Measurements from ENCODE around the gene EPHB3.
A peak's percentile ranks its signal among the peaks of the same experiment; 100 is the strongest.

The EPHB3 gene

GRCh38 chr3:184542577-184542976 is 19.0 kb upstream of the EPHB3 start:
- Histone ChIP-seq H3K27ac (no peak overlapping the region), H3K27me3 (ENCODE audit: insufficient read depth, low read depth, severe bottlenecking) (no peaks in the 10 kb centered on the region), H3K9me3 (ENCODE audit: severe bottlenecking) (no peaks in the 10 kb centered on the region), H3K36me3 (no peaks in the 10 kb centered on the region), H3K4me3 (ENCODE audit: low read depth, low read length) (no peak overlapping the region)
- DNase-seq = no peak
- TF ChIP-seq, protein P1, sequence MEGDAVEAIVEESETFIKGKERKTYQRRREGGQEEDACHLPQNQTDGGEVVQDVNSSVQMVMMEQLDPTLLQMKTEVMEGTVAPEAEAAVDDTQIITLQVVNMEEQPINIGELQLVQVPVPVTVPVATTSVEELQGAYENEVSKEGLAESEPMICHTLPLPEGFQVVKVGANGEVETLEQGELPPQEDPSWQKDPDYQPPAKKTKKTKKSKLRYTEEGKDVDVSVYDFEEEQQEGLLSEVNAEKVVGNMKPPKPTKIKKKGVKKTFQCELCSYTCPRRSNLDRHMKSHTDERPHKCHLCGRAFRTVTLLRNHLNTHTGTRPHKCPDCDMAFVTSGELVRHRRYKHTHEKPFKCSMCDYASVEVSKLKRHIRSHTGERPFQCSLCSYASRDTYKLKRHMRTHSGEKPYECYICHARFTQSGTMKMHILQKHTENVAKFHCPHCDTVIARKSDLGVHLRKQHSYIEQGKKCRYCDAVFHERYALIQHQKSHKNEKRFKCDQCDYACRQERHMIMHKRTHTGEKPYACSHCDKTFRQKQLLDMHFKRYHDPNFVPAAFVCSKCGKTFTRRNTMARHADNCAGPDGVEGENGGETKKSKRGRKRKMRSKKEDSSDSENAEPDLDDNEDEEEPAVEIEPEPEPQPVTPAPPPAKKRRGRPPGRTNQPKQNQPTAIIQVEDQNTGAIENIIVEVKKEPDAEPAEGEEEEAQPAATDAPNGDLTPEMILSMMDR (IDR thresholded peaks at IDR 0.05; ENCODE audit: low read depth, low read length) = no peak

DNA sequence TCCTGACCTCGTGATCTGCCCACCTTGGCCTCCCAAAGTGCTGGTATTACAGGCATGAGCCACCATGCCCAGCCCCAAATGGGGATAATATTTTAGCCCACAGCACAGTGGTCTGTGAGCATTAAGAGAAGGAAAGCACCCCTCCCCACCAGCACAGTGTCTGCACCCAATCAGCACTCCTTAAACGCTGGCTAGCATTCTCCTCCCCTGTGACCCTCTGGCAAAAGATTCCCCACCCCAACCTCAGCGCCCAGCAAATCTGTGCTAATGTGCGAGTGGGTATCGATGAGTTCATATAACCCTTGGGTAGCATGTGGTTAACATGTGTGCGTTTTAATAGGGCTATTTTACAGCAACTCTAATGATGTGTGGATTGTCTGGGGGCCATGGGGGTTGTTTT is 18.3 kb upstream of the EPHB3 start:
- TF ChIP-seq, protein P1 (IDR thresholded peaks at IDR 0.05; ENCODE audit: low read depth, low read length) = no peak
- no peaks in the 10 kb centered on the region for H3K27me3 ChIP-seq (ENCODE audit: insufficient read depth, low read depth, severe bottlenecking)
- H3K36me3 ChIP-seq = no peaks in the 10 kb centered on the region
- H3K9me3 ChIP-seq (ENCODE audit: severe bottlenecking) = no peaks in the 10 kb centered on the region
- no peak overlapping the region for H3K27ac ChIP-seq
- DNase-seq = no peak
- H3K4me3 ChIP-seq (ENCODE audit: low read depth, low read length) = no peak overlapping the region

GRCh38 chr3:184543843-184544512 is 17.6 kb upstream of the EPHB3 start:
- TF ChIP-seq, protein P1 (IDR thresholded peaks at IDR 0.05; ENCODE audit: low read depth, low read length) = peak; percentile 79
- H3K9me3 ChIP-seq (ENCODE audit: severe bottlenecking) = no peaks in the 10 kb centered on the region
- DNase-seq = peak; percentile 83
- H3K36me3 ChIP-seq = no peaks in the 10 kb centered on the region
- H3K4me3 ChIP-seq (ENCODE audit: low read depth, low read length) = no peak overlapping the region
- no peak overlapping the region for H3K27ac ChIP-seq
- H3K27me3 ChIP-seq (ENCODE audit: insufficient read depth, low read depth, severe bottlenecking) = no peaks in the 10 kb centered on the region

- no peaks in the 10 kb centered on the region for H3K9me3 ChIP-seq (ENCODE audit: severe bottlenecking)
- TF ChIP-seq, protein P1 (IDR thresholded peaks at IDR 0.05; ENCODE audit: low read depth, low read length) = no peak
- H3K36me3 ChIP-seq = no peaks in the 10 kb centered on the region
- H3K27ac ChIP-seq = no peak overlapping the region
- H3K27me3 ChIP-seq (ENCODE audit: insufficient read depth, low read depth, severe bottlenecking) = no peaks in the 10 kb centered on the region
- DNase-seq = no peak
- no peak overlapping the region for H3K4me3 ChIP-seq (ENCODE audit: low read depth, low read length)
Observed at GRCh38 chr3:184544513-184544861, 17.1 kb upstream of the EPHB3 start.

DNA sequence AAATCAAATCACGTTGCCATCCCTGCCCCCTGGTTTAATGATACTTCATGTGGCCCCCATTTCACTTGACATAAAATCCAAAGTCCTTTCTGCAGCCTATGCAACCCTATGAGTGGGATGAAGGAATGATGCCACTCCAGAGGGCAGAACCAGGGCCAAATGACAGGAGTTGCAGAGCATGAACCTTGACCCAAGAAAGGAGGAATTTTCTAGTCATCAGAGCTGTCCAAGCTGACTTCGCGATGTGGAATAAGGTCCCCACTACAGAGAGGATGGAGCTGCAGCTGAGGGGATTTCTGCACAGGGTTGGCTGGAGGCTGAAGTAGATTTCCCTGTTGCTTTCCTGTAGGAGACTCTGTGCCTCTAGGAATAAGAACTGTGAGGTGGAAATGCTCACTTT is 15.8 kb upstream of the EPHB3 start:
- no peak for DNase-seq
- Histone ChIP-seq H3K36me3 (no peaks in the 10 kb centered on the region), H3K4me3 (ENCODE audit: low read depth, low read length) (no peak overlapping the region), H3K9me3 (ENCODE audit: severe bottlenecking) (no peaks in the 10 kb centered on the region), H3K27me3 (ENCODE audit: insufficient read depth, low read depth, severe bottlenecking) (no peaks in the 10 kb centered on the region), H3K27ac (no peak overlapping the region)
- TF ChIP-seq, protein P1 (IDR thresholded peaks at IDR 0.05; ENCODE audit: low read depth, low read length) = no peak

DNA sequence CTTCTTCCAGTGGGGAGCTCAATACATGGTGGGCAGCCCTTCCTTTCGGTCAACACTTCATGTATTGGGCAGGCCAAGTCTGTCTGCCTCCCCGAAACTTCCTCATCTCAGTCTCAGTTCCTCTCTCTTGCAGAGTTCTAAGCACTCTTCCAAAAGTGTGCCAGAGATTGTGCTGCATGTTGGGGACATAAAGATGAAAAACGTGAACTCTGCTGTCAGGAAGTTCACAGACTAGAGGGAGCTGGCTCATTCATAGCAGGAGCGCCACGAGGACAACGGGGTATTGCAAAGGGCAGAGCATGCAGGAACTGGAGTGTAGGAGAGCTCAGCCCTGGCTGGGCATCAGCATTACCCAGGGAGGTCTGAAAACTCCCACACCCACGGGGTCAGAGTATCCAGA is 15.3 kb upstream of the EPHB3 start:
- Histone ChIP-seq H3K27ac (no peak overlapping the region), H3K9me3 (ENCODE audit: severe bottlenecking) (no peaks in the 10 kb centered on the region), H3K27me3 (ENCODE audit: insufficient read depth, low read depth, severe bottlenecking) (no peaks in the 10 kb centered on the region), H3K4me3 (ENCODE audit: low read depth, low read length) (no peak overlapping the region), H3K36me3 (no peaks in the 10 kb centered on the region)
- DNase-seq = no peak
- TF ChIP-seq, protein P1 (IDR thresholded peaks at IDR 0.05; ENCODE audit: low read depth, low read length) = no peak

All from WERI-Rb-1 (cell line).